Mucosa of gallbladder (tissue), 1 donor: ENCODE results near the gene BOD1. TPM values are rescaled to one million over a fixed set of nuclear protein-coding genes. Genes with fewer than 3 reads are reported as not detected.

ENCODE experiments used
- DNase-seq: peaks from one replicate; pipeline ENCODE4 v3.0.0-alpha.2; 2020; ENCODE audit warnings: low spot score
- total RNA-seq: library from RNA; stranded (reverse); gene quantifications from one replicate; pipeline ENCODE4 v1.2.1, GENCODE V29; 2021
- donor health status: DM: no; HTN: no; CAD: no.

Gene BOD1
- total RNA-seq, 1 donor from 2014 or later = 37.7 TPM

- no peak for DNase-seq
Measured at GRCh38 chr5:173640156-173640804, 23.8 kb upstream of the BOD1 start.

GRCh38 chr5:173638126-173639040 lies 21.9 kb upstream of the BOD1 start:
- no peak for DNase-seq

DNA sequence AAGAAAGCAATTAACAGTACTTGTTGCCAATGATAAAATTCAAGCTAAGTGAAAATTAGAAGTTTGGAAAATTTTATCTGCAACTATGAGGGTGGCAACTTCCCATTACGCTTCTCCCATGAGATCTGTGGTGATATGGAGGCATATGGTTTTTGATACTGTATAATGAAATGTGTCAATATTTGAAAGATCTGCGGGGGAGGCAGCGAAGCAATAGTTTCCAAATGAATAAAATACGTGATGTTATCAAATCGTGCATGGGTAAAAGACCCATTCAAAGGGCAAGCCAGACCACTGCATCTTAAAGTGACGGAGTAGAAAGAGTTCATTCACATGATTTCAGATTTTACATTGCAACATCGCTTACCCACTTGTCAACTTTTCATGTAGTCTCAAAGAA lies 20.9 kb upstream of the BOD1 start:
- DNase-seq = no peak

GRCh38 chr5:173634465-173634983 lies 18.1 kb upstream of the BOD1 start:
- no peak for DNase-seq

DNA sequence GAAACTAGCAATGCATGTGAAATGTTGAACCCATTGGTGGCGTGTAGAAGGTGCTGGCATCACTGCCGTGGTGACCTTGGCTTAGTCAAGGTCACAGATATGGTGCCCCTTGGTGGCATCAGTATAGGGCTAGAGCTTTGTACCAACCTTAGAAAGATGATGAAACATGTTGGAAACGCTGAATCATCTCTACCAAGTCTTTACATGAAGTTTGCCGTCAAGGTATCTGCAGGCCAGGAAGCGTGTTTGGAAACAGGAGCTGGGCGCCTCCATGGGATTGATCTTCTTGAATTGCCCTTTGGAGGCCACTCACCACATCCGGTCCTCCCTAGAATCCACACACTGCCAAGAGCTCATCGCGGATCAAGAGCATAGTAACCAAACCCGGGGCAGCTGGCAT lies 16.9 kb upstream of the BOD1 start:
- no peak for DNase-seq

GRCh38 chr5:173631478-173631877 lies 15.0 kb upstream of the BOD1 start:
- no peak for DNase-seq

DNA sequence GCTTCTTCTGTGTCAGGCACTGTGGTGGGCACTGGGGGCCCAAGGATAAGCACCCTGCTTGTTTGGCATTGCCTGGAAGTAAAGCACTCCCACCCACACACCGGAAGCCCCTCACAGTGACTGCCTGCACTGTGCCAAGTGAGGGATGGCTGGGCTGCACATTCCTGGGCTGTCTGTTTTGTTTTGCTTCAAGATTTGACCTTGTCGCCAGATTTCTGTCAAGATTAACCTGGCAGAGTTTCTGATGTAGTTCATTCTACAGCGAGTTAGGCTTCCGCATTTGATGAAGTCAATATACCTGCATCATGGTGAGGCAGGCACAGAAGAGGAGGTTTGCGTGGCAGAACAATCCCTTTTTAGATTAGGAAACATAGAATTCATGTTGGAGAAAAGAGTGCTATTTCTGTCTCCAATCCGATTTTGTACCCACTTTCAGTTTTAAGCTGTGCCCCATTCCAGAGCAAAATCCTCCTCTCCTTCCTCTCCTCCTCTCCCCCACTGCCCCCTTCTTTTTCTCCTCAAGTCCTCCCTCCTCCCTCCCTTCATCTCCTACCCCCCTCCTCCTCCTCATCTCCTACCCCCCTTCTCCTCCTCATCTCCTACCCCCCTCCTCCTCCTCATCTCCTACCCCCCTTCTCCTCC lies 14.4 kb upstream of the BOD1 start:
- DNase-seq = no peak

GRCh38 chr5:173629628-173630027 lies 13.2 kb upstream of the BOD1 start:
- no peak for DNase-seq

- DNase-seq = no peak
Measured at GRCh38 chr5:173628501-173628900, 12.1 kb upstream of the BOD1 start.

GRCh38 chr5:173627860-173628392 lies 11.5 kb upstream of the BOD1 start:
- no peak for DNase-seq

GRCh38 chr5:173627271-173627670 lies 10.8 kb upstream of the BOD1 start:
- DNase-seq = no peak

DNA sequence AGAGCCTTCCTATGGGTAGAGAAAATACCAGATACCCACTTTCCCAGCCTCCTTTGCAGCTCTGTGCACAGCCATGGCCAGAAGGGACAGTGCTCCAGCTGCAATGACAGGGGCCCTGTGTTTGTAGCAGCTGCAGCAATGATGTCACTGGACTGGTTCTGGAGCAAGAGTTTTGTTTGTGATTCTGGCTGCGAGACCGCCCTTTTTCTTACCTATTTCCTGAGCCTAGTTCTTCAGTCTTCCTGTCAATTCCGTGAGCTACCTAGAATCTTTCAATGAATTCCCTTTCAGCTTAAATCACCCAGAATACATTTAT lies 10.0 kb upstream of the BOD1 start:
- DNase-seq = no peak

- DNase-seq = no peak
Measured at GRCh38 chr5:173625673-173626504, 9.4 kb upstream of the BOD1 start.

- no peak for DNase-seq
Measured at GRCh38 chr5:173625261-173625660, 8.8 kb upstream of the BOD1 start.

DNA sequence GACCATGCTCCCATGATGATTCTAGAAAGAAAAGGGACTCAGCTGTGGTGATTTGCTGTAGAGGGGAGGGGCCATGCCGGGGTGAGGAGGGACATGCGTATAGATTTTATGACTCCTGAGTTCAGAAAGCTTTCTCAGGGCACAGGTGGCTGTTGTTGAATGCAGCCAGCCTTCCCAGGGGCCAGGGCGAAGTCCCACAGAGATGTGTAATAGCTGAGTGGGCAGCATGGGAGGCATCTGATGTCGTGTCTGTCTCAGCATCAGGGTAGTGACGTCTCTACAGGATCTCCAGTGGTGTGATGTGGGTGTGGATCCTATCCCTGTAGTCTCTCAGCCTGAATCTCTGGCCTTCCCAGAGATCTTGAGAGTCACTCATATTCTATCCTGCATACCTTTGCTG lies 7.8 kb upstream of the BOD1 start:
- no peak for DNase-seq

GRCh38 chr5:173623789-173624188 lies 7.3 kb upstream of the BOD1 start:
- no peak for DNase-seq

DNA sequence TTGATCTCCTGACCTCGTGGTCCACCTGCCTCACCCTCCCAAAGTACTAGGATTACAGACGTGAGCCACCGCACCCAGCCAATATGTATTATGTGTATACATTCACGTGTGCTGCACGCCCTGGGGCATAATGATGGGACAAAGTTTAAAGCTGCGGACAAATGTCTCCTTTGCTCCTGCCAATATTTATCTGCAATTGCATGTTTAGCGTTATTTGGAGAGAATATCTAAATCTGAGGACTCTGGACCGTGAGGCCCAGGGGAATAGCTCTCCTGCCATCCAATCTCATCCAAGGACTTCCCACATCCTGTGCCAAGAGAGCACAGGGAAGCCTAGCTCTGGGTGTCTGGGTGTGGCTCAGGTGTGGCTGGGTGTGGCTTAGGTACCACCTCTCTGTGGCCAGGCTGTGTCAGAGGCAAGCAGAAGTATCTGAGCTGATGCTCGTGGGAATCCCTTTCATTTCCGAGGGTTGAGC lies 6.9 kb upstream of the BOD1 start:
- DNase-seq = no peak

DNA sequence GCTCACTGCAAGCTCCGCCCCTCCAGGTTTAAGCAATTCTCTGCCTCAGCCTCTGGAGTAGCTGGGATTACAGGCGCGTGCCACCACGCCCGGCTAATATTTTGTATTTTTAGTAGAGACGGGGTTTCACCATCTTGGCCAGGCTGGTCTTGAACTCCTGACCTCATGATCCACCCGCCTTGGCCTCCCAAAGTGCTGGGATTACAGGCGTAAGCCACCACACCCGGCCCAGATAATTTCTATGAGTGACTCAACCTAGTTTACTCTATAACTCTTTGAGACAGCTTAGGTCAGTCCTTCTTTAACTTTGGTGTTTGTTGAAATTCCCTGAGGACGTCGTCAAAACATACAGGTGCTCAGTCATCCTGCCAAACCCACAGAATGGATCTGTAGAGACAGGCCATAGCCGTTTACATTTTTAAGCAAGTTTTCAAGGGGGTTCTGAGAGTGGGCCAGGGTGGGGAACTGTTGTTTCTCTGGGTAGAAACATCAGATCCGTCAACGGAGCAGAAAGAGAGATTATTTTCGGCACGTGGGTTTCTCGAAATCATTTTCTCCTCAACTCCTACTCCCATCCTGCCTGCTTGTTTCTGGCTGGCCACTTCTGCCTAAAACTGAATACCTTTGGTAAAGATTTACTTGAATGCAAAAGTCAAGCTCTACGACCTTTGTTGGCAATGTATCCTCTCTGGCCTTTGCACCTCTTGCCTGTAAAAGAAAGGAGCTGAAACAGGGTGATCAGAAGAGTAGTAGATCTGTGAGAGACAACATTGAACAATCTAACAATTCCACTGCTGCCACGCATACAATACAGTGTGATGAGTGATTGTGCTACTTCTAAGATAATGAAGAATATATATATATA lies 6.0 kb upstream of the BOD1 start:
- no peak for DNase-seq

GRCh38 chr5:173620784-173621183 lies 4.3 kb upstream of the BOD1 start:
- no peak for DNase-seq

DNA sequence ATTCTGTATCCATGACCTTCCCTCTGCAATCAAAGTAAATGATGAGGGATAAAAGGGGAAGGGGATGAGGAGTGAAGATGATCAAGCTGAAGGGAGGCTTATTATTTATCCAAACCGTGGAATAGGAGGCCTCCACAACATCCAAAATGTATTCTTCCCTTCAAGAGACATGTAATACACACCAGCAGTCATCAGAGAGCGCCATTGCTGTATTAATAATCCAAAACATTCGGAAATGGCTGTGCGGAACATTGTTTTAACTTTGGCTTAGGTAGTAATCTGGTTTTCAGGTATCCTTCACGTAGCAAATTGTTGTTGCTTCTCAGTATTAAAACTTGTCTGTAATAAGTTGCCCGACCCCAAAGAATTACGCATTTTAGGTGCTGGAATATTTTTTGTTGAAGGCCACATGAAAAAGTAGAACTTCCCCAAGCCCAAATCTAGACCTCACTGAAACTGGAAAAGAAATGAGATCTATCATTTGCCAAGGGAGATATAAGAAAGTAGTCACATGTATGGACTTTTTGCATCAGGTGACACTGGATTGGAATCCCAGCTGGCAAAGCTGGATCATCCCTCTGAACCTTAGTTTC lies 2.6 kb upstream of the BOD1 start:
- DNase-seq = peak; percentile 61
